ENCODE results near the gene SLC22A7. TPM values are rescaled to one million over a fixed set of nuclear protein-coding genes. Genes with fewer than 3 reads are reported as not detected.

Gene SLC22A7
- total RNA-seq, 2 donors from 2014 or later: not detected

DNA sequence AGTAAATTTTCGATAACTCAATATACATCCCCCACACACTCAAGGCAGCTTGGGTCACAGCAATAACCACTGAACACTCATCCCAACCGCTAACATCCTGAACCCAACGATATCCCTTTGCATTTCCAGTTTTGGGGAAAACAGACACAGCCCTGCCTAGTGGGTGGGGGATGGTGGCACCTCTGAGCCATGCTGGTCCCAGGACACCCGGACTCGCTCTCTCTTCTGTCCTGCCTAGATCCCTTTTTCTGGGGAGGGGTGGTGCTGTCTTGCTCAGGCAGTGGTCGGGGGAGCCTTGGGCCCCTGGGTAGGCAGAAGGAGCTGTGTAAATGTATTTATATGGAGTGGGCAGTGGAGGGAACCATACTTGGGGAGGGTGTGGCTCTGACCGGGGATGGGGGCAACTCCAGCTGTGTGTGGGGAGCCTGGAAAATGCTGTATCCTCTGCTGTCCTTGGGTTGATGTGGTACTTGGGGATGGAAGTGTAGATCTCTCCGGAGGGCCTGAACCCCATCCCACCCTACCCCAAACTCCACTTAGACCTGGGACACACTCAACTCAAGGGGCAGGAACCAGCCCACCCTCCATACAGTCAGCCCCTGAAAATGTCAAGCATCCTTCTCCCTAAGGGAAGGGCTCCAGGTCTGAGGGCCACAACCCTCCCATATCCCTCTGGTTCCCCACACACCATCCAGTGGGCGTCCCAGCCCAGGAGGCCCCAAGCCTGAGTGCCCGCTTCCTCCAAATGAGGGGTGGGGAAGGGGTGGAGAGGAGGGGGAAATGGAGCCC, 23.7 kb upstream of the SLC22A7 start:
- H3K27ac ChIP-seq: no peak overlapping the region
- DNase-seq (ENCODE audit: low spot score): no peak
- peaks cover 4% of the 10 kb centered on the region for H3K27me3 ChIP-seq (replicated peaks; ENCODE audit: insufficient read depth)
- no peak overlapping the region for H3K4me3 ChIP-seq
- no peaks in the 10 kb centered on the region for H3K36me3 ChIP-seq
- intact Hi-C loops (cut with DNase I): no loop called here
- 82% methylated on average over 10 of the region's 10 CpGs for WGBS
- peaks cover 5% of the 10 kb centered on the region for H3K4me1 ChIP-seq (replicated peaks)
- TF ChIP-seq POLR2AphosphoS5 (IDR thresholded peaks at IDR 0.05) (no peak), POLR2A (IDR thresholded peaks at IDR 0.05) (no peak)
- TF ChIP-seq, protein P1, sequence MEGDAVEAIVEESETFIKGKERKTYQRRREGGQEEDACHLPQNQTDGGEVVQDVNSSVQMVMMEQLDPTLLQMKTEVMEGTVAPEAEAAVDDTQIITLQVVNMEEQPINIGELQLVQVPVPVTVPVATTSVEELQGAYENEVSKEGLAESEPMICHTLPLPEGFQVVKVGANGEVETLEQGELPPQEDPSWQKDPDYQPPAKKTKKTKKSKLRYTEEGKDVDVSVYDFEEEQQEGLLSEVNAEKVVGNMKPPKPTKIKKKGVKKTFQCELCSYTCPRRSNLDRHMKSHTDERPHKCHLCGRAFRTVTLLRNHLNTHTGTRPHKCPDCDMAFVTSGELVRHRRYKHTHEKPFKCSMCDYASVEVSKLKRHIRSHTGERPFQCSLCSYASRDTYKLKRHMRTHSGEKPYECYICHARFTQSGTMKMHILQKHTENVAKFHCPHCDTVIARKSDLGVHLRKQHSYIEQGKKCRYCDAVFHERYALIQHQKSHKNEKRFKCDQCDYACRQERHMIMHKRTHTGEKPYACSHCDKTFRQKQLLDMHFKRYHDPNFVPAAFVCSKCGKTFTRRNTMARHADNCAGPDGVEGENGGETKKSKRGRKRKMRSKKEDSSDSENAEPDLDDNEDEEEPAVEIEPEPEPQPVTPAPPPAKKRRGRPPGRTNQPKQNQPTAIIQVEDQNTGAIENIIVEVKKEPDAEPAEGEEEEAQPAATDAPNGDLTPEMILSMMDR (IDR thresholded peaks at IDR 0.05): no peak
- H3K9me3 ChIP-seq: no peaks in the 10 kb centered on the region

DNA sequence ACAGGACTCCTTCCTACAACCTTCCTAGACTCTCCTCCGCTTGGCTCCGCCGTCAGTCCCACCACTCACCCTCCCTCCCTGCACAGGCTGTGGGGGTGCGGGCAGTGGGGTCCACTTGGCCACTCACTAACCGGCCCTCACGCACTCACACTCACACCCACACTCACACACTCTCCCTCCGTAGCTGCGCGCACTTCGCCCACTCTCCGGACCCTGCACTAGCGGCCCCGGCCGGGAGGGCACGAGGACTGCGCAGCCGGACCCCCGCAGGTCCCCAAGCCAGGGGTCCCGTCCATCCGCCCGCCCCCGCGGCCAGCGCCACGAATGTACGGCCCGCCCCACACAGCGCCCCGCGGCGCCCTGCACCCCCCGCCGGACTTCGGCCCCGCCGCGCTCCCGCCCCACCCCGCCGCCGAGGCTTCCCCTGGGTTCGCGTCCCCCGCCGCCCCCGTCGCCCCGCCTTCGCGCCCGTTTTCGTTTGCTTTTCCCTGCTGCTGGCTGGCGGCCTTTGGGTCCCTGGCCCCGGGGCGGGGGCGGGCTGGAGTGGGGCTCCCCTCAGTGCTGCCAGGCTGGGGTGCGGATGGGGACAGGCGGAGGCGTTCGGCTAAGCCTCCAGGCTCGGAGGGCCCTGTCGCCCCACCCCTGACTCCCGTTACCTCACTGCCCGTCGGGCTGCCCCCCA, 23.0 kb upstream of the SLC22A7 start:
- DNase-seq (ENCODE audit: low spot score): no peak
- H3K4me3 ChIP-seq: peak overlapping the region; percentile 18 to 37
- 5% methylated on average over 63 of the region's 65 CpGs for WGBS

DNA sequence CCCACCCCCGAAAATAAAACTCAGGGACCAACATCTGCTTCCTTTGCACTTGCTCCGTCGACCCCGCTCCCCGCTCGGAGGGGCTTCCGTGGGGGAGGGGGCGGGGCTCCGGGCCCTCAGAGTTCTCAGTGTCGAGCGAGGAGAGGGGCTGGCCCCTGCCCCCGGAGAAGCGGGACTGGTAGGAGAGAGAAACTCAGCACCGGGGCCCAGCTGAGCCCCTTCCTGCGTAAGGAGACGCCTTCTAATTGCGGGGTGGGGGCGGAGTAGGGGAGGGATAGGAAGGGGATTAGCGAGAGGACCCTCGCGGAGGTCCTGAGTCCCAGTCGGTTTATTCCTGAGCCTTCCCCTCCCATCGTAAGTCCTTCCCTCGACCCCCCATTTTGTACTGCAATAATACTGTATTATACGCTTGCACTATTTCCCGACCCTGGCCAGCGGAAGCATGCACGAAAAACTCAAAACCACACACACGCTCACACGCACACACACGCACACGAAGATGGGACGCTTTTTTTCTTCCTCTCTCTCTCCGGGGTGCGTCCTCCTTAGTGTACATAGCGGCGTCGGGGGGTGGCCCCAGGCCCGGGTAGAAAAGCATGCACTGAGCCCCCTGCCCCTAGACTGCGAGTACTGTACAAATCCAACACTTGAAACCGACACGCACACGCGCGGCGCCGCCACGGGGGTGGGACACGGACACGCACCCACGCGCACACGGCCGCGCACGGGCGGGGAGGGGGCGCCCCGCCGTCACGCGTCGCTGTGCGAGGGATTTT, 22.1 kb upstream of the SLC22A7 start:
- Histone ChIP-seq H3K4me1 (replicated peaks) (no peaks in the 10 kb centered on the region), H3K36me3 (no peaks in the 10 kb centered on the region), H3K27me3 (replicated peaks; ENCODE audit: insufficient read depth) (peaks cover 4% of the 10 kb centered on the region), H3K9me3 (no peaks in the 10 kb centered on the region), H3K4me3 (peak overlapping the region in 1 of 2 donors; percentile 37), H3K27ac (no peak overlapping the region)
- DNase-seq (ENCODE audit: low spot score): no peak
- intact Hi-C loops (cut with DNase I): no loop called here
- TF ChIP-seq POLR2A (IDR thresholded peaks at IDR 0.05) (no peak), POLR2AphosphoS5 (IDR thresholded peaks at IDR 0.05) (no peak)
- TF ChIP-seq, protein P1 (IDR thresholded peaks at IDR 0.05): no peak
- WGBS: 26% methylated on average over 61 of the region's 64 CpGs

More for the DNA sequence above, 23.0 kb upstream of the SLC22A7 start:
- Histone ChIP-seq H3K4me1 (replicated peaks) (no peaks in the 10 kb centered on the region), H3K27me3 (replicated peaks; ENCODE audit: insufficient read depth) (peaks cover 4% of the 10 kb centered on the region), H3K36me3 (no peaks in the 10 kb centered on the region), H3K27ac (no peak overlapping the region), H3K9me3 (no peaks in the 10 kb centered on the region)
- intact Hi-C loops (cut with DNase I): no loop called here
- TF ChIP-seq POLR2A (IDR thresholded peaks at IDR 0.05) (no peak), POLR2AphosphoS5 (IDR thresholded peaks at IDR 0.05) (no peak)
- TF ChIP-seq, protein P1 (IDR thresholded peaks at IDR 0.05): no peak

DNA sequence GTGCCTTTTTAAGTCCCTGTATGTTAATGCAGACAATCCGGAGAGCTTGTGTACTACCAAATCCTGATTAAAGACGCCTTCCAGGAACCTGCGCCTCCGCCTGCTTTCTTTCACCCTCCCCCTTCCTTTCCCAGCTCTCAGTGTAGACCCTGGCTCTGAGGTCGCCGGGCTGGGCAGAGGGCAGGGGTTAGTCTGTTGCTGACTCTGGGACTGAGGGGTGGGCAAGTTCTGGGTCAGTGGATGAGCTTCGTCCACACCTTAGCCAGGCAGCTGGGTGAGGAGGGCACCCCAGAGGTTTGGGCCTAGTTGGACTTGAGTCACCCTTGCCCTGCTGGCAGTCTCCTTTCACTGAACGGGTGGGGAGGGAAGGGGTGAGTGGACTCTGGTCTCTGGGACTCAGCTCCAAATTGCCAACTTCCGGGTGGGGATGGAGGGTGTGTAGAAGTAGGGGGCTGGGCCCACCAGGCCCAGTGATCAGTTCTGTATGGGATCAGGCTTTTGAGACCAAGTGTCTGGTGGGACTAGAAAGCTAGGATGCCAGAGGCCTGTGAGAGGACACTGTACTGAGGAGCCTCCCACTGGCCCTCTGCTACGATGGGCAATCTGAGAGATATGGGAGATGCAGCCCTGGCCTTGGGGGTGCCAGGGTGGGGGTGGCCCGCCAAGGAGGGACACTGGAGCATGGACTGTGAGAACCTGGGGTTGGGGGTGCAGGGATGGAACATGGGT, 21.3 kb upstream of the SLC22A7 start:
- no peak for DNase-seq (ENCODE audit: low spot score)
- 86% methylated on average over 11 of the region's 11 CpGs for WGBS
- Histone ChIP-seq H3K36me3 (no peaks in the 10 kb centered on the region), H3K27ac (no peak overlapping the region), H3K27me3 (replicated peaks; ENCODE audit: insufficient read depth) (peaks cover 4% of the 10 kb centered on the region), H3K4me3 (no peak overlapping the region), H3K9me3 (no peaks in the 10 kb centered on the region), H3K4me1 (replicated peaks) (no peaks in the 10 kb centered on the region)
- TF ChIP-seq, protein P1 (IDR thresholded peaks at IDR 0.05): no peak
- TF ChIP-seq POLR2A (IDR thresholded peaks at IDR 0.05): no peak
- TF ChIP-seq POLR2AphosphoS5 (IDR thresholded peaks at IDR 0.05): no peak
- intact Hi-C loops (cut with DNase I): no loop called here

Data from prostate gland (tissue), 2 donors.